SJSA1 (cell line): Measurements from ENCODE around the gene CCL27. TPM values are rescaled to one million over a fixed set of nuclear protein-coding genes. Genes with fewer than 3 reads are reported as not detected.

Experiments used
- DNase-seq, 2 experiments: peaks; one replicate each; pipeline ENCODE4 v3.0.0-alpha.2; 2015 to 2020; ENCODE audit warnings: low spot score in 2 of 2, low read depth in 1 of 2
- H3K27ac ChIP-seq: fragments of 250-450 bp; sonication (Bioruptor Pico); 2 replicates; pipeline ENCODE4 v1.5.1; 2020; ENCODE audit warnings: mild to moderate bottlenecking, moderate library complexity
- H3K27me3 ChIP-seq: fragments of 250-450 bp; sonication (Bioruptor Pico); replicated peaks from 2 replicates; pipeline ENCODE4 v1.5.1; 2020; ENCODE audit warnings: mild to moderate bottlenecking, moderate library complexity
- H3K36me3 ChIP-seq: fragments of 250-450 bp; sonication (Bioruptor Pico); 2 replicates; pipeline ENCODE4 v1.5.1; 2020; ENCODE audit warnings: mild to moderate bottlenecking
- H3K4me1 ChIP-seq: fragments of 250-450 bp; sonication (Bioruptor Pico); replicated peaks from 2 replicates; pipeline ENCODE4 v1.6.1; 2021; ENCODE audit warnings: mild to moderate bottlenecking
- H3K4me3 ChIP-seq: fragments of 250-450 bp; sonication (Bioruptor Pico); 2 replicates; pipeline ENCODE4 v1.5.1; 2020; ENCODE audit warnings: mild to moderate bottlenecking
- H3K9me3 ChIP-seq: fragments of 250-450 bp; sonication (Bioruptor Pico); replicated peaks from 2 replicates; pipeline ENCODE4 v1.5.1; 2020; ENCODE audit warnings: mild to moderate bottlenecking
- total RNA-seq: library from RNA; depleted of rRNA; stranded (reverse); fragments of >200 nt; shearing (Covaris generic); gene quantifications from 2 replicates; pipeline ENCODE4 v1.2.3, GENCODE V29; 2014

Gene CCL27
- total RNA-seq, 1 experiment from 2014 or later: not detected

DNA sequence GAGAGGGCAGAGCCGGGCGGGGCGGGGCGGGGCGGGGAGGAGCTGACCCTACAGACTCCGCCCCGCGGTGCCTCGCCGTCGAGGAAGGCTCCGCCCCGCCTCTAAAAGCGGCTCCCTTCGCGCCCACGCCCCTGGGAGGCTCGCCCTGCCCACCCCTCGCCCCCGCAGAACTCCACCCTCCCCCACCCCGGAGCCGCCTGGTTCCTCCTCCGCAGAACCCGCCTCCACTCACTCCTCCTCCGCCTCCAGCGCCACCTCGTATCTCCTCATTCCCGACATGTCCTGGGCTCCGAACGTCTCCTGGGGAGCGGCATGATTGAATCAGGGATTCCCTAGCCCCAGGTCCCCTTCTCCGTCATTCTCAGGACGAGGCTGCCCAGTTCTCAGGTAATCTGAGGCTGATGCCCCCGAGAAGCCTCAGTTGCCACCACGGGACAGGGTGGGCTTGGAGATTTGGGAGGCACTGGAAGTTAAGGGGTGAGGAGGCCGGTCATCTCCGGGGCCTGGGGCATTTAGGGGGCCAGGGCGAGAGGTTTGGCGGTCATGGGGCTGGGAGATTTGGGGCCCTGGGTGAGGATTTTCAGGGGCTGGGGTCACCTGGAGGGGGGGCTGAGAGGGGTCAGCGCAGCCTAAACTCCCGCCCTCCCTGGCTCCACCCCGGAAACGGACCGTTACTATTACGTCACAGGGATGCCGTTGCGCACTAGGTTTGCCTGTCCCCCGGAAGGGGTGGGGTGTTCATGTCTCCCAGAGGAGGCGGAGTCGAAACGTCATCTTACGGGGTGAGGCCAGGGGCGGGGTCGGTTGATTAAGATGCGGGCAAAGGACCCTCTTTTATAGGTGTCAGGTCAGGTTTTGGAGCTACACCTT lies 3.2 kb upstream of the CCL27 start:
- peak overlapping the region; percentile 68 for H3K4me3 ChIP-seq
- no peaks in the 10 kb centered on the region for H3K9me3 ChIP-seq
- peak overlapping the region; percentile 95 for H3K27ac ChIP-seq
- peak; percentile 74 to 88 for DNase-seq
- H3K27me3 ChIP-seq: no peaks in the 10 kb centered on the region
- H3K4me1 ChIP-seq: peaks cover 4% of the 10 kb centered on the region; the same call in 1 of the 2 replicates
- no peaks in the 10 kb centered on the region for H3K36me3 ChIP-seq

DNA sequence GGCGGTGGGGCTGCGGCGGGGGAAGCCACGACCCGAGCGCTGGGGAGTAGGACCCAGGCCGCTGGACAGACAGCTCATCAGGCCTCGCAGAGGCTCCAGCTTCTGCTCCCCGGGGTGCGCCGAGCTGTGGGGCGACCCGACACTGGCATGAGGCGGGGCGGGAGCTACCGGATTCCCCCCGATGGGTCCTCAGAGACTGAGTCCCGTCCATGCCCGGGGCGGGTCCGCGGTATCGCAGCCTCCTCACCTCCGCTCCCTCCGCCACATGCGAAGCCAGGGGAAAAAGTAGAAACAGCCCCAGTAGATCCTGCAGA lies 2.6 kb upstream of the CCL27 start:
- Histone ChIP-seq H3K36me3 (no peaks in the 10 kb centered on the region), H3K9me3 (no peaks in the 10 kb centered on the region), H3K27me3 (no peaks in the 10 kb centered on the region), H3K4me1 (peaks cover 4% of the 10 kb centered on the region; the same call in 1 of the 2 replicates), H3K4me3 (peak overlapping the region; percentile 21; the same call in 1 of the 2 replicates), H3K27ac (no peak overlapping the region)
- peak in 1 of 2 experiments; percentile 7 for DNase-seq

- peaks cover 4% of the 10 kb centered on the region; the same call in 1 of the 2 replicates for H3K4me1 ChIP-seq
- no peaks in the 10 kb centered on the region for H3K27me3 ChIP-seq
- H3K36me3 ChIP-seq: no peaks in the 10 kb centered on the region
- H3K27ac ChIP-seq: no peak overlapping the region
- peak; percentile 29 to 50 for DNase-seq
- peak overlapping the region; percentile 21; the same call in 1 of the 2 replicates for H3K4me3 ChIP-seq
- H3K9me3 ChIP-seq: no peaks in the 10 kb centered on the region
Observed at GRCh38 chr9:34664281-34665066, 2.0 kb upstream of the CCL27 start.

GRCh38 chr9:34663303-34663605 lies 797 bp upstream of the CCL27 start:
- no peak for DNase-seq
- no peak overlapping the region for H3K27ac ChIP-seq
- no peaks in the 10 kb centered on the region for H3K27me3 ChIP-seq
- no peaks in the 10 kb centered on the region for H3K36me3 ChIP-seq
- peaks cover 4% of the 10 kb centered on the region; the same call in 1 of the 2 replicates for H3K4me1 ChIP-seq
- H3K4me3 ChIP-seq: no peak overlapping the region
- no peaks in the 10 kb centered on the region for H3K9me3 ChIP-seq

DNA sequence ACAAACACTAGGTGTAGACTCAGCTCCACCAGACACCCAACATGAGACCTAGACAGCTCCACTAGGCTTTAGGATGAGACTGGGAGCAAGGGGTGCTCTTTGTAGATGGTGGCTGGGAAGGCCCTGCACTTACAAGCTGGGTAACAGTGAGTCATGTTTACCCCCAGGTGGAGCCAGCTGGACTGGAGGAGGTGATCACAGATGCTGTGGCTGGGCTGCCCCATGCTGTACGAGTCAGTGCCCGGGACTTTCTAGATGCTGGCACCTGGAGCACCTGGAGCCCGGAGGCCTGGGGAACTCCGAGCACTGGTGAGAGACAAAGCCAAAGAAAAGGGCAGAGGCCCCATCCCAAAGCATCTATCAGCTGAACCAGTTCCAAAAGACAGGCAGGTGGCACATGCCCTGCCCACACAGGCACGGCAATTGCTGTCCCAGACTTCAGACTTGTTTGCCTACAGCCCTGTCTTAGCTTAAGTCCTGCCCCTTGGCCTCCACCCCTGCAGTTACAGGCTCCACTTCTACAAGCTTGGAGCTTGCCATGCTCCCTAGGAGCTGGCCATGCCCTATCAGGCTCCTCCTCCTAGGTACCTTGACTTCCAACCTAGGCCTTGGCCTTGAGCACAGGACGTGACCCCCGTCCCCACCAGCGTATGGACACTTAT lies 2.7 kb downstream of the CCL27 start:
- Histone ChIP-seq H3K27ac (no peak overlapping the region), H3K9me3 (no peaks in the 10 kb centered on the region), H3K27me3 (no peaks in the 10 kb centered on the region), H3K36me3 (no peaks in the 10 kb centered on the region), H3K4me3 (no peak overlapping the region), H3K4me1 (no peaks in the 10 kb centered on the region; the same call in 1 of the 2 replicates)
- no peak for DNase-seq

DNA sequence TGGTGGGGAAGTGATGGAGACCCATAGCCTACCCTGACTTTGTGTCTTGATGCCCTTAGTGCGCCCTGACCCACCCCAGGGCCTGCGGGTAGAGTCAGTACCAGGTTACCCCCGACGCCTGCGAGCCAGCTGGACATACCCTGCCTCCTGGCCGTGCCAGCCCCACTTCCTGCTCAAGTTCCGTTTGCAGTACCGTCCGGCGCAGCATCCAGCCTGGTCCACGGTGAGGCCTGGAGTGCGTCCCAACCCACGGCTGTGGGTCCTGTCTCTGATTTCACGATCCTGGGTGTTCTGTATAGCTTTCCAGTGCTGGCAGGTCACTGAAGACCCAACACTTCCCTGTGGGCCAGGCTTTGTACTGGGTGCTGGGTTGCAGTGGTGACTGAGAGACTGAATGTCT lies 4.0 kb downstream of the CCL27 start:
- no peak overlapping the region for H3K27ac ChIP-seq
- no peak for DNase-seq

DNA sequence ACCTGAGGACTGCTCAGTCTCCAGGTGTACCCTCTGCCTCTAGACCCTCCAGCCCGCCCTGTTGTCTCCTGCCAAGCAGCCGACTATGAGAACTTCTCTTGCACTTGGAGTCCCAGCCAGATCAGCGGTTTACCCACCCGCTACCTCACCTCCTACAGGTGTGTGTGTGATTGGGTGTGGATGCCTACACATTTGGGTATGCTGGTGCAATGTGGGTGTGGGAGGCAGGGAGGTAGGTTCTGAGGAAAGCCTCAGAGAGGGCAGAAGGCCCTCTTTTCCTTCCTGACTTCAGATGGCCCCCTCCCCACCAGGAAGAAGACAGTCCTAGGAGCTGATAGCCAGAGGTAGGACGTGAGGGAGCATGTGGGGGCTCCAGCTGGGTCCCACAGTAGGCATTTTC lies 5.5 kb downstream of the CCL27 start:
- H3K4me1 ChIP-seq: peaks cover 13% of the 10 kb centered on the region
- H3K36me3 ChIP-seq: no peaks in the 10 kb centered on the region
- no peaks in the 10 kb centered on the region for H3K27me3 ChIP-seq
- H3K27ac ChIP-seq: no peak overlapping the region
- no peaks in the 10 kb centered on the region for H3K9me3 ChIP-seq
- no peak for DNase-seq
- no peak overlapping the region for H3K4me3 ChIP-seq

More for the DNA sequence above, 4.0 kb downstream of the CCL27 start:
- Histone ChIP-seq H3K4me3 (no peak overlapping the region), H3K9me3 (no peaks in the 10 kb centered on the region), H3K4me1 (peaks cover under 1% of the 10 kb centered on the region; the same call in 1 of the 2 replicates), H3K27me3 (no peaks in the 10 kb centered on the region), H3K36me3 (no peaks in the 10 kb centered on the region)

DNA sequence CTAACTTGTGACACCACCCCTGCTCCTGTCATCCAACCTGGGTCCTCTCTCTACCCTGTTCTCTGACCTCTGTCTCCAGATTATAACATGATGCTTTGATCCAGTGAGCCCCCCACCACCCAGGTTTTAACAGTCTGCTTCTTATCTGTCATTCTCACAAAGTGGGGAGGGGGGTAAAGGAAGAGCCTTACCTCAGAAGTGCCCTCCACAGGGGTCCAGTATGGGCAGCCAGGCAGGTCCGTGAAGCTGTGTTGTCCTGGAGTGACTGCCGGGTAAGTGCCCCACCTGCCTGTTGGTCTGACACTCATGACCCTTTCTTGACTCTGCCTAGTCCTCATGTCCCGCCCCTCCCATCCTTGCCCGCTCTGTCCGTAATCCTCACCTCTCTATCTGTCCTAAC lies 7.1 kb downstream of the CCL27 start:
- Histone ChIP-seq H3K27ac (no peak overlapping the region), H3K27me3 (no peaks in the 10 kb centered on the region), H3K9me3 (no peaks in the 10 kb centered on the region), H3K36me3 (no peaks in the 10 kb centered on the region), H3K4me1 (peaks cover 16% of the 10 kb centered on the region), H3K4me3 (no peak overlapping the region)
- DNase-seq: no peak

DNA sequence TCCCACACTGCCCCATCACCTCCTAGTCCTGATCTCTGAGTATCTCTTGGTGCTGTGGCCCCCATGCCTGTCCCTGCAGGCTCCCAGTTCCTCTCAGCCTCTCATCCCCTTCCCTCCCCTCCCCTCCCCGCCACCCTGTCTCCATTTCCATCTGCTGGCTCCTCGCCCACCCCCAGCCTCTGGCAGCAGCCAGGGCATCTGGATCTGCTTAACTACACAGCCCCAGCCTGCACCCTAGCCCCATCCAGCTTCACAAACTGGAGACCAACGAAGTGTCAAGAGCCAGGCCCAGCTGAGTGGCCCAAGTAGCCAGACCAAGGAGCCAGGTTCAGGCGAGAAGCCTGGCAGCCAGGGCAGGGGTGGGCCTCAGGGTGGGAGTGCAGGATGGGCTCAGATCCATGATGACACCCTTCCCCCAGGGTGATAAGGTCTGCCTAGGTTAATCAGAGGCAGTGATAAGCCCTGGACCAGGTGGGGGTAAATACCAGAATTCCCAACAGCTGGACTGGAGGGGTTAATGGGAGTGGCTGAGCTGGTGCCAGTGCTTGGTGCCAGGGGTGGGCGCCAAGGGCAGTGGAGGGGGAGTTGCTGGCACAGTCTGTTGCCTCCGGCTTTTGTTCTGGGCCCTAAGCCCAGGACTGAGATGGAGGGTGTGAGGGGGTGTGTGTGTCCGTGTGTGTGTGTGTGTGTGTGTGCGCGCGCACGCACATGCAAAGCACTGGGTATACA lies 8.0 kb downstream of the CCL27 start:
- peaks cover 16% of the 10 kb centered on the region for H3K4me1 ChIP-seq
- H3K27me3 ChIP-seq: no peaks in the 10 kb centered on the region
- H3K36me3 ChIP-seq: no peaks in the 10 kb centered on the region
- H3K4me3 ChIP-seq: no peak overlapping the region
- H3K27ac ChIP-seq: no peak overlapping the region
- DNase-seq: no peak
- no peaks in the 10 kb centered on the region for H3K9me3 ChIP-seq

DNA sequence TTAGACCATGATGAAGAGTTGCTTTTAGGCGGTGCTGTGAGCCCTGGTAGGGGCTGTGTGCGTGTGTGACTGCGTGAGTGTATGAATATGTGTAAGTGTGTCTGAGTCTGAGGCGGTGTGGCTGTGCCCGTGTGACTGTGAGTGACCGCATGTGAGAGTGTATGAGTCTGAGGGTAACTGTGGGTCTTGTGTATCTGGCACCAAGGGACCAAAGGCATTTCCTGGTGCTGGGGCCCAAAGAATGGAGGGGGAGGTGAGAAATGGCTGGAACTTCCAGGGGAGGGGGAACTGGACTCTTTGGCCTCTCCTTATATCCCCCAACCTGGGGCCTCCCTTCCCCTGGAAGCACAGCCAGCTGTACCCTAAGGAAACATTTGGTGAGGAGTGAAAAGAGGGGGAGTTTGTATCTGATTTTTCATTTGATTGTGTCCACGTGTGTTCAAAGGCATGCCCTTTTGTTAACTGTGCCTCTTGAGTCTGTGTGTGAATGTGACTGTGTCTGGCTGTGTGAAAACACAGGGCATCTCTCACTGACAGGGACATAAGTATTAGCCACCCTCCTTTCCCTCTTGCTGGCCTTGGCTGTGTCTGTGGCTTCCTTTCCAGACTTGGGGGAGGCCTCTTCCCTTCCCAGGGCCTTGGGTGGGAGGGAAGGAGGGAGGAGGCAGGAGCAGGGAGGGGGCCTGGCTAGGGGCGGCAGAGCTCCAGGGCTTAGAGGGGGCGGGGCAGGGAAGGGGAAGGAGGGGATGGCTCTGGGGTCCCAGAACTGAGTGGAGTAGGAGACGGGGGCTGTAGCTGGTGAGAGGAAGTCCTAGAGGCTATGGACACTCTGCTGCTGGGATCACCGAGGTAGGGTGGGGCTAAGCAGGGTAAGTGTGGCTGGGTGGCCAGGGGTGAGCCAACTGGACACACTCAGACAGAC lies 9.0 kb downstream of the CCL27 start:
- H3K36me3 ChIP-seq: peaks cover 7% of the 10 kb centered on the region; the same call in 1 of the 2 replicates
- no peaks in the 10 kb centered on the region for H3K27me3 ChIP-seq
- no peak overlapping the region for H3K4me3 ChIP-seq
- H3K27ac ChIP-seq: no peak overlapping the region
- H3K4me1 ChIP-seq: peaks cover 16% of the 10 kb centered on the region
- no peak for DNase-seq
- H3K9me3 ChIP-seq: no peaks in the 10 kb centered on the region

DNA sequence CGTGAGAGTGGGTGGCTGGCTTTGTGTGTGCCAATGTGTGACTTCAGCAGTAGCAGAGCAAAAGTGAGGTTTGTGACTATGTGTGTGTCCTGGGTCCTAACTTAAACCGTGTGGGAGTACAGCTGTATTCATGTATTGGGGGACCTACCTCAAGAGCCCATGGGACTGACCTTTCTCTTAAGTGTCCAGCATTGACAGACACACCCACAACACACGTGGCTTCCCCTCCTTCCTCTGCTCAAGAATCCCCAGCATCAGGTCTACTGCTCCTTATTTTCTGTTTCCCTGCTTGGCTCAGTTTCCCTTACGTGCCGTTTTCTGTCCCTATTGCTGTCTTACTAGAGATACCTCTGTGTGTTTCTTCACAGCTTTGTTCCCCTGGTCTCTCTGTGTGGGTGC lies 9.9 kb downstream of the CCL27 start:
- no peak overlapping the region for H3K27ac ChIP-seq
- peak overlapping the region; percentile 37 for H3K4me3 ChIP-seq
- no peaks in the 10 kb centered on the region for H3K9me3 ChIP-seq
- no peak for DNase-seq
- H3K27me3 ChIP-seq: no peaks in the 10 kb centered on the region
- peaks cover 18% of the 10 kb centered on the region for H3K4me1 ChIP-seq
- H3K36me3 ChIP-seq: peaks cover 8% of the 10 kb centered on the region; the same call in 1 of the 2 replicates

- Histone ChIP-seq H3K4me3 (peak within 1 kb of the TSS; percentile 37), H3K9me3 (no peaks in the 10 kb centered on the region), H3K4me1 (peaks cover 23% of the 10 kb centered on the region), H3K36me3 (peaks cover 8% of the 10 kb centered on the region; the same call in 1 of the 2 replicates), H3K27me3 (no peaks in the 10 kb centered on the region), H3K27ac (no peak within 1 kb of the TSS)
- peak; percentile 74 to 83 for DNase-seq
Observed at GRCh38 chr9:34651876-34652601, 10.4 kb downstream of the CCL27 start, which contains the start of gene IL11RA. Gene IL11RA, plus strand, starts transcription at chr9:34652185. Its CDS starts 3,033 bp downstream, at chr9:34655218.
